A673 (cell line): ENCODE data around the gene EIF3D. TPM values are rescaled to one million over a fixed set of nuclear protein-coding genes. Genes with fewer than 3 reads are reported as not detected.

ENCODE experiments used
- Bru-seq: library from RNA; stranded (reverse); fragments of 400-500 nt; gene quantifications from one replicate; lab custom pipeline; 2021; lab: Mats Ljungman, UMichigan
- BruChase-seq, 2 experiments: library from RNA; stranded (reverse); fragments of 400-500 nt; gene quantifications; one replicate each; lab custom pipeline; 2021; lab: Mats Ljungman, UMichigan
- BruUV-seq: library from RNA; stranded (reverse); fragments of 400-500 nt; replicated peaks from 2 replicates; lab custom pipeline; 2021; lab: Mats Ljungman, UMichigan
- CTCF ChIA-PET: fragments of 300-600 bp; sonication (Branson Sonifier 250); formaldehyde crosslinking; loops from one replicate; lab custom pipeline; 2022; ENCODE audit warnings: antibody characterized with exemption; lab: Charles Lee
- POLR2A ChIA-PET: fragments of 300-600 bp; sonication (Branson Sonifier 250); formaldehyde crosslinking; loops from one replicate; lab custom pipeline; 2022; ENCODE audit warnings: antibody characterized with exemption; ENCODE audit not compliant: low non-redundant PET; lab: Charles Lee
- DNase-seq: peaks from one replicate; pipeline ENCODE4 v3.0.0-alpha.2; 2015; ENCODE audit warnings: low spot score
- H3K27ac ChIP-seq: fragments of 200-600 bp; sonication (generic); 2 replicates; pipeline ENCODE4 v1.5.1; 2016; ENCODE audit warnings: mixed run types, low read depth, mild to moderate bottlenecking, mixed read lengths, antibody characterized with exemption, low read length; ENCODE audit not compliant: poor library complexity, severe bottlenecking
- H3K27me3 ChIP-seq: fragments of 200-600 bp; sonication (generic); replicated peaks from 2 replicates; pipeline ENCODE4 v1.6.1; 2017; ENCODE audit warnings: mixed run types, low read depth, mild to moderate bottlenecking, mixed read lengths, antibody characterized with exemption, low read length; ENCODE audit not compliant: insufficient read depth, poor library complexity
- H3K36me3 ChIP-seq: fragments of 200-600 bp; sonication (generic); 2 replicates; pipeline ENCODE4 v1.6.1; 2016; ENCODE audit warnings: mixed run types, mild to moderate bottlenecking, mixed read lengths, antibody characterized with exemption, low read length; ENCODE audit not compliant: insufficient read depth, poor library complexity, severe bottlenecking
- H3K4me1 ChIP-seq: fragments of 200-600 bp; sonication (generic); 2 replicates; pipeline ENCODE4 v1.6.1; 2017; ENCODE audit warnings: mixed run types, mild to moderate bottlenecking, mixed read lengths, antibody characterized with exemption, low read length; ENCODE audit not compliant: insufficient read depth, poor library complexity, severe bottlenecking
- H3K4me3 ChIP-seq: fragments of 200-600 bp; sonication (generic); 2 replicates; pipeline ENCODE4 v1.5.1; 2016; ENCODE audit warnings: low read depth, mixed run types, mild to moderate bottlenecking, mixed read lengths, low read length; ENCODE audit not compliant: poor library complexity, severe bottlenecking
- H3K9me3 ChIP-seq: fragments of 200-600 bp; sonication (generic); 2 replicates; pipeline ENCODE4 v1.6.1; 2016; ENCODE audit warnings: mixed run types, low read depth, mild to moderate bottlenecking, mixed read lengths, antibody characterized with exemption, low read length; ENCODE audit not compliant: poor library complexity, severe bottlenecking
- CTCF ChIP-seq: fragments of 300-800, 200-600 bp; sonication (generic); conservative IDR thresholded peaks from 2 replicates; pipeline ENCODE4 v1.5.1; 2017; ENCODE audit warnings: low read depth, mild to moderate bottlenecking, antibody characterized with exemption, low read length, moderate library complexity, mixed read lengths
- EZH2 ChIP-seq: fragments of 200-600 bp; sonication (generic); IDR thresholded peaks from 2 replicates; pipeline ENCODE4 v1.6.1; 2017; ENCODE audit warnings: borderline replicate concordance, low read depth, mild to moderate bottlenecking, mixed read lengths, antibody characterized with exemption, low read length; ENCODE audit not compliant: poor library complexity, severe bottlenecking
- intact Hi-C: fragments of 100-400 bp; cut with micrococcal nuclease; formaldehyde crosslinking; loops from one replicate; pipeline ENCODE4 v1.10.0; 2022; ENCODE audit not compliant: unreplicated experiment
- long read RNA-seq: library from polyadenylated mRNA; stranded (forward); transcript quantifications from one replicate; pipeline ENCODE4 v2.0.0, GENCODE V29; 2022
- total RNA-seq: library from RNA; stranded (reverse); gene quantifications from 2 replicates; pipeline ENCODE4 v1.2.3, GENCODE V29; 2021

Gene EIF3D
- 237 and 249 TPM in 2 replicates for total RNA-seq
- Bru-seq, nascent RNA = percentile 94 among the genes with signal in this experiment
- BruChase-seq, experiment 1, labeled RNA remaining after a 2-hour chase = percentile 88 among the genes with signal in this experiment
- percentile 95 among the genes with signal in this experiment for BruChase-seq, experiment 2, labeled RNA remaining after a 6-hour chase
- long read RNA-seq, transcript EIF3D-201 (15 exons, 2,155 nt) = major isoform, 560 of 601 reads
- long read RNA-seq, partial matches to known transcripts = 14 of 601 reads
- long read RNA-seq, other reads (novel, unspliced or antisense) = 26 of 601 reads

- peaks cover 31% of the 10 kb centered on the region for H3K36me3 ChIP-seq
- TF ChIP-seq CTCF (no peak), EZH2 (no peak)
- no TSS peak for BruUV-seq
- CTCF ChIA-PET = interaction anchor here (0.6 kb wide), 2 partner anchors 18 to 19 kb away, joined by 3 to 4 read pairs; no protein-coding TSS in a partner anchor
- peak within 1 kb of the TSS; percentile 70 for H3K4me3 ChIP-seq
- H3K4me1 ChIP-seq = peaks cover 13% of the 10 kb centered on the region
- peak; percentile 100 for DNase-seq
- POLR2A ChIA-PET = interaction anchor here (0.6 kb wide), 3 partner anchors 140 to 533 kb away, joined by 3 to 13 read pairs (median 4); no protein-coding TSS in a partner anchor
- no peaks in the 10 kb centered on the region for H3K27me3 ChIP-seq
- no peaks in the 10 kb centered on the region for H3K9me3 ChIP-seq
- intact Hi-C loops = no loop called here
- H3K27ac ChIP-seq = peak within 1 kb of the TSS; percentile 90
These were observed at the start of gene EIF3D for GRCh38 chr22:36528795-36529751. Gene EIF3D (minus strand): TSS chr22:36529166. CDS start chr22:36526121, 3,045 bp downstream.

GRCh38 chr22:36578619-36579018 lies 49.7 kb upstream of the EIF3D start:
- ChIA-PET POLR2A (no interaction called here), CTCF (no interaction called here)
- Histone ChIP-seq H3K36me3 (no peaks in the 10 kb centered on the region), H3K27ac (no peak overlapping the region), H3K27me3 (no peaks in the 10 kb centered on the region), H3K9me3 (no peaks in the 10 kb centered on the region), H3K4me1 (no peaks in the 10 kb centered on the region), H3K4me3 (no peak overlapping the region)
- no peak for DNase-seq
- no TSS peak for BruUV-seq
- no peak for TF ChIP-seq EZH2
- no peak for TF ChIP-seq CTCF
- intact Hi-C loops = no loop called here

GRCh38 chr22:36577019-36577418 lies 48.1 kb upstream of the EIF3D start:
- no peak for DNase-seq
- CTCF ChIA-PET = no interaction called here

More at GRCh38 chr22:36577019-36577418, 48.1 kb upstream of the EIF3D start:
- POLR2A ChIA-PET = interaction anchor here (0.6 kb wide), 1 partner anchor 197 kb away, joined by 4 read pairs; no protein-coding TSS in a partner anchor
- intact Hi-C loops = no loop called here
- TF ChIP-seq CTCF (no peak), EZH2 (no peak)
- H3K4me1 ChIP-seq = no peaks in the 10 kb centered on the region
- no peak overlapping the region for H3K27ac ChIP-seq
- H3K4me3 ChIP-seq = no peak overlapping the region
- no peaks in the 10 kb centered on the region for H3K27me3 ChIP-seq
- BruUV-seq = no TSS peak
- no peaks in the 10 kb centered on the region for H3K9me3 ChIP-seq
- no peaks in the 10 kb centered on the region for H3K36me3 ChIP-seq
